IMR-90 (cell line): ENCODE results near the gene ARHGEF16.

Experiments
- BHLHE40 ChIP-seq: fragments of 150-350 bp; IDR thresholded peaks from 2 replicates; pipeline ENCODE4 v1.6.1; 2016; ENCODE audit warnings: mild to moderate bottlenecking, low read depth, low read length
- CEBPB ChIP-seq: IDR thresholded peaks from 2 replicates; pipeline ENCODE4 v1.6.1; 2012; ENCODE audit warnings: low read depth, low read length, improper control_type of control experiment
- MAFK ChIP-seq: IDR thresholded peaks from 2 replicates; pipeline ENCODE4 v1.6.1; 2012; ENCODE audit warnings: low read depth, low read length, improper control_type of control experiment
- MXI1 ChIP-seq: IDR thresholded peaks from 2 replicates; pipeline ENCODE4 v1.6.1; 2012; ENCODE audit warnings: low read depth, mild to moderate bottlenecking, low read length, moderate library complexity, borderline replicate concordance
- POLR2A ChIP-seq: IDR thresholded peaks from 2 replicates; pipeline ENCODE4 v1.6.1; 2012; ENCODE audit warnings: mild to moderate bottlenecking, low read depth, low read length
- RAD21 ChIP-seq: IDR thresholded peaks from 2 replicates; pipeline ENCODE4 v1.6.1; 2012; ENCODE audit warnings: low read length, improper control_type of control experiment
- RCOR1 ChIP-seq: IDR thresholded peaks from 2 replicates; pipeline ENCODE4 v1.6.1; 2012; ENCODE audit warnings: mild to moderate bottlenecking, low read length, improper control_type of control experiment; ENCODE audit not compliant: insufficient replicate concordance
- RFX5 ChIP-seq: IDR thresholded peaks from 2 replicates; pipeline ENCODE4 v1.8.0; 2012; ENCODE audit warnings: low read depth, mild to moderate bottlenecking, low read length, moderate library complexity
- SMC3 ChIP-seq: fragments of 150-350 bp; IDR thresholded peaks from 2 replicates; pipeline ENCODE4 v1.6.1; 2016; ENCODE audit warnings: low read depth, mild to moderate bottlenecking, antibody characterized with exemption, low read length, moderate library complexity
- TF ChIP-seq, protein P1 (sequence below): conservative IDR thresholded peaks from 2 replicates; pipeline ENCODE4 v1.5.1; 2012; ENCODE audit warnings: mild to moderate bottlenecking, low read depth, low read length, improper control_type of control experiment
- TF ChIP-seq, protein P2 (sequence below): fragments of 150-350 bp; IDR thresholded peaks from 2 replicates; pipeline ENCODE4 v1.6.1; 2017; ENCODE audit warnings: mild to moderate bottlenecking, antibody characterized with exemption, low read length, low read depth
- TF ChIP-seq, protein P3 (sequence below): fragments of 150-350 bp; IDR thresholded peaks from 2 replicates; pipeline ENCODE4 v1.6.1; 2016; ENCODE audit warnings: low read depth, mild to moderate bottlenecking, low read length, moderate library complexity, borderline replicate concordance

DNA sequence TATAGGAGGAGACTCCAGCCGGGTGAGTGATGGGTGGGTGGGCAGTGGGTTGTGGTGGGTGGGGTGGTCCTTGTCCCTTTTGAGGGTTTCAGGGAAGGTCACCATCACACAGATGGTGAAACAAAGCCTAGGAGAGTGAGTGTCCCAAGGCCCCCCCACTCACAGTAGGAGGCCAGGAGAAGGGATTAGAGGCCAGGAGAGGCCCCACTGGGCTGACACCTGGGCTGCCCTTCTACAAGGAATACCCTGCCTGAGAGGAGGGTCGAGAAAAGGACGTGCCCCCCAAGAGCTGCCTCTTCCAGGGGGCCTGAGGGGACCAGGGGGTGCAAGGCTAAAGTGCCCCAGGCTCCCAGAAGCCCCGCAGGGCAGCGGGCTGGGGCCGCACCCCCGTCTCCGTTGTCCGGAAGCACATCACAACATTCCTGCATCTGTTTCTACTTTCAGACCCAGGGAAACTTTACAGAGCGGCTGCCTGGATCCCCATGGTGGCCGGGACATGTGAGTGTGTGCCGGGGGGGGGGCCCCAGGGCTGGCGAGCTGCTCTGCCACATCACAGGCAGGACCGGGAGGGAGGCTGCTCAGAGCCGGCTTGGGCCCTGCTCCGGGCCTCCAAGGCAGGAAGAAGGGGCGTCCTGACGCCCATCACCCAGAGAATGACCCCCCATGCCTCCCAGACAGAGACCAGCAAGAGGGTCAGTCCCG is 68.2 kb downstream of the ARHGEF16 start:
- TF ChIP-seq, protein P1, sequence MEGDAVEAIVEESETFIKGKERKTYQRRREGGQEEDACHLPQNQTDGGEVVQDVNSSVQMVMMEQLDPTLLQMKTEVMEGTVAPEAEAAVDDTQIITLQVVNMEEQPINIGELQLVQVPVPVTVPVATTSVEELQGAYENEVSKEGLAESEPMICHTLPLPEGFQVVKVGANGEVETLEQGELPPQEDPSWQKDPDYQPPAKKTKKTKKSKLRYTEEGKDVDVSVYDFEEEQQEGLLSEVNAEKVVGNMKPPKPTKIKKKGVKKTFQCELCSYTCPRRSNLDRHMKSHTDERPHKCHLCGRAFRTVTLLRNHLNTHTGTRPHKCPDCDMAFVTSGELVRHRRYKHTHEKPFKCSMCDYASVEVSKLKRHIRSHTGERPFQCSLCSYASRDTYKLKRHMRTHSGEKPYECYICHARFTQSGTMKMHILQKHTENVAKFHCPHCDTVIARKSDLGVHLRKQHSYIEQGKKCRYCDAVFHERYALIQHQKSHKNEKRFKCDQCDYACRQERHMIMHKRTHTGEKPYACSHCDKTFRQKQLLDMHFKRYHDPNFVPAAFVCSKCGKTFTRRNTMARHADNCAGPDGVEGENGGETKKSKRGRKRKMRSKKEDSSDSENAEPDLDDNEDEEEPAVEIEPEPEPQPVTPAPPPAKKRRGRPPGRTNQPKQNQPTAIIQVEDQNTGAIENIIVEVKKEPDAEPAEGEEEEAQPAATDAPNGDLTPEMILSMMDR: no peak
- TF ChIP-seq MXI1 (no peak), CEBPB (no peak), BHLHE40 (no peak), POLR2A (no peak), RFX5 (no peak), SMC3 (no peak), MAFK (no peak), RAD21 (no peak), RCOR1 (no peak)
- TF ChIP-seq, protein P2, sequence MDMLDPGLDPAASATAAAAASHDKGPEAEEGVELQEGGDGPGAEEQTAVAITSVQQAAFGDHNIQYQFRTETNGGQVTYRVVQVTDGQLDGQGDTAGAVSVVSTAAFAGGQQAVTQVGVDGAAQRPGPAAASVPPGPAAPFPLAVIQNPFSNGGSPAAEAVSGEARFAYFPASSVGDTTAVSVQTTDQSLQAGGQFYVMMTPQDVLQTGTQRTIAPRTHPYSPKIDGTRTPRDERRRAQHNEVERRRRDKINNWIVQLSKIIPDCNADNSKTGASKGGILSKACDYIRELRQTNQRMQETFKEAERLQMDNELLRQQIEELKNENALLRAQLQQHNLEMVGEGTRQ: no peak
- TF ChIP-seq, protein P3, sequence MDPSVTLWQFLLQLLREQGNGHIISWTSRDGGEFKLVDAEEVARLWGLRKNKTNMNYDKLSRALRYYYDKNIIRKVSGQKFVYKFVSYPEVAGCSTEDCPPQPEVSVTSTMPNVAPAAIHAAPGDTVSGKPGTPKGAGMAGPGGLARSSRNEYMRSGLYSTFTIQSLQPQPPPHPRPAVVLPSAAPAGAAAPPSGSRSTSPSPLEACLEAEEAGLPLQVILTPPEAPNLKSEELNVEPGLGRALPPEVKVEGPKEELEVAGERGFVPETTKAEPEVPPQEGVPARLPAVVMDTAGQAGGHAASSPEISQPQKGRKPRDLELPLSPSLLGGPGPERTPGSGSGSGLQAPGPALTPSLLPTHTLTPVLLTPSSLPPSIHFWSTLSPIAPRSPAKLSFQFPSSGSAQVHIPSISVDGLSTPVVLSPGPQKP: no peak
